AG04449 (cell line): ENCODE data around the gene EMC1.

ENCODE experiments used
- CTCF ChIA-PET: fragments of 350-600 bp; formaldehyde crosslinking; extraction: SDS; loops from one replicate; lab custom pipeline; 2021; ENCODE audit warnings: antibody characterized with exemption; lab: Yijun Ruan, JAX
- POLR2A ChIA-PET: fragments of 400-600, 350-600 bp; formaldehyde crosslinking; extraction: SDS; loops from one replicate; lab custom pipeline; 2020; ENCODE audit warnings: antibody characterized with exemption, inconsistent platforms; lab: Yijun Ruan, JAX
- DNase-seq: peaks from one replicate; pipeline ENCODE4 v3.0.0-alpha.2; 2010; ENCODE audit warnings: low read depth, low spot score
- H3K4me3 ChIP-seq: 2 replicates; pipeline ENCODE4 v1.5.1; 2011; ENCODE audit warnings: low read depth, mild to moderate bottlenecking, control low read depth, low read length
- TF ChIP-seq, protein P1 (sequence below): IDR thresholded peaks from one replicate; pipeline ENCODE4 v1.5.1; 2011; ENCODE audit warnings: mild to moderate bottlenecking, moderate library complexity, low read length, control low read depth, inconsistent platforms; ENCODE audit not compliant: insufficient read depth; ENCODE audit errors: missing control alignments

EMC1 gene

DNA sequence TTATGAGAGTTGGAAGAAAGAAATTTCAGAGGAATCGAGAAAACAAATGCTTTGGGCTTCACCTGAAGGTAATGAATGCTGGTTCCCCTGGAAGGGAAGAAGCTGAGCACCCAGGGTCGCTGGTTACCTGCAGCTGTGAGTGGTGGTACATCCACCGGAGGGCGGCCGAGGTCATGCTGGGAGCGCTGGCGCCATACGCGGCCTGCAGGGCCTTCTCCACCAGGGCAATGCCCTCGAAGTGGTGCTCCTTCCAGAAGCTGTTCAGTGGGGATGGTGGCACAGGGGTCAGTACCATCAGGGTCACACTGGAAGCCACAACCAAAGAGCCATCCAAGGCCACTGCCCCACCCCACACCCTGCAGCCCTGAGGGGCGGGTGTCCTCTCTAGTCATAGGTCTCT lies 17.1 kb upstream of the EMC1 start:
- ChIA-PET CTCF (interaction anchor here (1.1 kb wide), 1 partner anchor 13 kb away, joined by 3 read pairs; no protein-coding TSS in a partner anchor), POLR2A (no interaction called here)
- TF ChIP-seq, protein P1, sequence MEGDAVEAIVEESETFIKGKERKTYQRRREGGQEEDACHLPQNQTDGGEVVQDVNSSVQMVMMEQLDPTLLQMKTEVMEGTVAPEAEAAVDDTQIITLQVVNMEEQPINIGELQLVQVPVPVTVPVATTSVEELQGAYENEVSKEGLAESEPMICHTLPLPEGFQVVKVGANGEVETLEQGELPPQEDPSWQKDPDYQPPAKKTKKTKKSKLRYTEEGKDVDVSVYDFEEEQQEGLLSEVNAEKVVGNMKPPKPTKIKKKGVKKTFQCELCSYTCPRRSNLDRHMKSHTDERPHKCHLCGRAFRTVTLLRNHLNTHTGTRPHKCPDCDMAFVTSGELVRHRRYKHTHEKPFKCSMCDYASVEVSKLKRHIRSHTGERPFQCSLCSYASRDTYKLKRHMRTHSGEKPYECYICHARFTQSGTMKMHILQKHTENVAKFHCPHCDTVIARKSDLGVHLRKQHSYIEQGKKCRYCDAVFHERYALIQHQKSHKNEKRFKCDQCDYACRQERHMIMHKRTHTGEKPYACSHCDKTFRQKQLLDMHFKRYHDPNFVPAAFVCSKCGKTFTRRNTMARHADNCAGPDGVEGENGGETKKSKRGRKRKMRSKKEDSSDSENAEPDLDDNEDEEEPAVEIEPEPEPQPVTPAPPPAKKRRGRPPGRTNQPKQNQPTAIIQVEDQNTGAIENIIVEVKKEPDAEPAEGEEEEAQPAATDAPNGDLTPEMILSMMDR, result no peak
- no peak for DNase-seq
- no peak overlapping the region for H3K4me3 ChIP-seq

DNA sequence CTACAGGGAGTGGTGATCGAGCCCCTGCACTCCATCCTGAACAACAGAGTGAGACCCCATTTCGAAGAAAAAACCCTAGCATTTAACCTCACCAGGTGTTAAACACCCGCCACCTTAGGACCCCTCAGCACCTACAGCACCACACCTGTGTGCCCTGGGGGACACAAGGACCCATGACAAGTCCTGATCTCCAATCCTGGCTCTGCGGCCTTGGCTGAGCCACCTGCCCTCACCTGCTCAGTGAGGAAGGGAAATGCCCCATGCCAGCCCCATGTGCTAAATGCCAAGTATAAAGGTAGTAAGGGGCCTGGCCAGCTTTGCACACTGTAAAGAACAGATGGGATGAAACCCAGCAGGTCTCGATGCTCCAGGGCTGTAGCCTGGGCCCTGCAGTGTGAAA lies 11.4 kb upstream of the EMC1 start:
- TF ChIP-seq, protein P1, result no peak
- CTCF ChIA-PET, result interaction anchor here (1.2 to 3.2 kb wide), 2 partner anchors 12 to 22 kb away, joined by 3 to 11 read pairs; no protein-coding TSS in a partner anchor
- H3K4me3 ChIP-seq, result no peak overlapping the region
- POLR2A ChIA-PET, result no interaction called here
- no peak for DNase-seq

DNA sequence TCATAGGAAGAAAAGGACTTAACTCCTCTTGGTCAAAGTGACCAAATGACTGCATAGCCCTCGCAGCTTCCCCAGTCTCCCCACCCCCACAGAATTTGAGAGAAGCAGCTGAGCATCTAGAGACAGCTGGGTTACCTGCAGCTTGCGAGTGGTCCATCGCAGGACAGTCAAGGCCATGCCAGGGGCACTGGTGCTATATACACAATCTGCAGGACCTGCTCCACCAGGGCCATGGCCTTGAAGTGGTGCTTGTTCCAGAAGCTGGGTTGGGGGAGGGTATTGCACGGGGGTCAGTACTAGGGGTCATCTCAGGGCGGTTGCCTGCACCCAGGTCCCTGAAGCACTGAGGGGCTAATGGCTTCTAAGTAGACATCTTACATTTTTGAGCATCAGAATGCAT lies 10.7 kb upstream of the EMC1 start:
- TF ChIP-seq, protein P1, result no peak
- DNase-seq, result no peak
- ChIA-PET POLR2A (no interaction called here), CTCF (interaction anchor here (1.1 to 3.2 kb wide), 3 partner anchors 11 to 392 kb away, joined by 3 to 11 read pairs (median 3); no protein-coding TSS in a partner anchor)
- H3K4me3 ChIP-seq, result no peak overlapping the region

DNA sequence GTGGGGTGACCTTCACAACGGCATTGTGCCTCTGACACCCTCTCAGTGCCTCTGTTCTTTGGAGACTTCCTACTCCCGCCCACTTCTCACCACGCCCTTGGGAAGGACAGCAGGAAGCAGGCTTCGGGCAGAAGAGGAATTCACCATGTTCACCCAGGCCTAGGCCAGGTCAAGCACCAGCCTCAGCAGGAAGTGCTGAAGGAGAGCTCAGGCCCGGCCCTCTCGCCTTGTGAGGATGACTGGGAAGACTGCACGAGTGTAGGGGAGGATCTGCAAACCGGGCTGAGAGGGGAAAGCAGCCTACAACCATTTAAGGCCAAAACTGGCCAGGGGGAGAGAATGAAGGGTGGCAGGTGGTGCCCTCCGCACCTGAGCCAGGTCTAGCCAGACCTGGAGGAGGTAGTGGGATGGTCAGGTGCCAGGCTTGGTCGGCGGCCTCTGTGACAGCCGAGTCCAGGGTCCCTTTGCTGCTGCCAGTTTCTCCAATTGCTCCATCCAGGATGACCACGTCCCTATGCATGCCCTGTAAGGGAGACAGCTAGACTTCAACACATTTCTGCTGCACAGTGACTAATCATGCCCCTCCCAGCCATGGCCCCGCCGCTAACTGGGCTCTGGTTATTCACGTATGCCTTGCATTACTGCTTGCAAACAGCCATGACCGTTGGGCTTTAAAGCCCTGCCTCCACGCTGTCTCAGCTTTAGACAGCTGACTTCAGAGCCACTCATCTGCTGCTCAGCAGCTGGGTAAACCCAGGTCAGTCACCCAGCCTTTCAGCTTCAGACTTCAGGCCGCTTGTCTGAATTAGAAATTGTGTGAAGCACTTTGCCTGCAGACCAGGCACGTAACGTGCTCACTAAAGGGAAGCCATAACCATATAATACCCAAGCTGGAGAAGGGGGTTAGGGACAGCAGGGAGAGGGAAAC lies 9.2 kb upstream of the EMC1 start:
- TF ChIP-seq, protein P1, result no peak
- POLR2A ChIA-PET, result interaction anchor here (1.0 to 2.4 kb wide), 3 partner anchors 9 to 52 kb away, joined by 3 to 16 read pairs (median 4); partner anchors contain the start of genes EMC1, MRTO4 and SLC66A1
- CTCF ChIA-PET, result interaction anchor here (0.9 to 1.8 kb wide), 4 partner anchors 9 to 393 kb away, joined by 4 to 7 read pairs (median 5); partner anchors contain the start of genes EMC1 and MRTO4
- H3K4me3 ChIP-seq, result no peak overlapping the region
- peak; percentile 86 for DNase-seq

DNA sequence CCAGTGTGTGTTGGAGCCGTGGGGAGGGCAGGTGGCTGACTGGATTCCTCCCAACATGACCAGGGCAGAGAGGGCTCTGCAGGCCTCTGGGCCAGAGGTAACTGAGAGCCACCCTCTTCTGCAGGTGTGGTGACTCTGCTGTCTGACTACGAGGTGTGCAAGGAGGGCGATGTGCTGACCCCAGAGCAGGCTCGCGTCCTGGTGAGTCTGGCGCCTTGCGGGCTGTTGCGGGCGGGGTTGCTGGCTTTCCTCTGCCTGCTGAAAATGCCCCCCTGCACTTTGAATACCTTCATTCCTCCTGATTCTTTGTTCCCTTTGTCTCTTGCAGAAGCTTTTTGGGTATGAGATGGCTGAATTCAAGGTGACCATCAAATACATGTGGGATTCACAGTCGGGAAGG lies 7.0 kb upstream of the EMC1 start:
- ChIA-PET POLR2A (no interaction called here), CTCF (interaction anchor here (4.9 kb wide), 1 partner anchor 18 kb away, joined by 30 read pairs; no protein-coding TSS in a partner anchor)
- no peak overlapping the region for H3K4me3 ChIP-seq
- TF ChIP-seq, protein P1, result no peak
- DNase-seq, result no peak
